Activated CD8-positive, alpha-beta memory T cell treated with anti-CD3 and anti-CD28 coated beads for 4 hours (primary cell): Measurements from ENCODE around the gene DAGLA.
"Not testable (repeated sequence)": the region's sequence is repeated elsewhere in the genome, so short reads cannot be mapped to it uniquely, and the experiment has no call there.

Experiments used
- DNase-seq, 2 donors: peaks; one replicate each; pipeline ENCODE4 v3.0.0-alpha.2; 2020; ENCODE audit warnings: low read depth in 2 of 2

Gene DAGLA

DNA sequence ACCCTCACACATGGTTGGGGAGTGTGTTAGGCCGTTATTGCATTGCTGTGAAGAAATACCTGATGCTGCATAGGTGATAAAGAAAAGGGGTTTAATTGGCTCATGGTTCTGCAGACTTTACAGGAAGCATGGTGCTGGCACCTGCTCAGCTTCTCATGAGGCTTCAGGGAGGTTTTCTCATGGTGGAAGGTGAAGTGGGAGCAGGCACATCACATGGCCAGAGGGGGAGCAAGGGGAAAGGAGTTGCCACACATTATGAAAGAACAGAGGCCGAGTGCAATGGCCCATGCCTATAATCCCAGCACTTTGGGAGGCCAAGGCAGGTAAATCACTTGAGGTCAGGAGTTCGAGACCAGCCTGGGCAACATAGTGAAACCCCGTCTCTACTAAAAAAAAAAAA is 19.2 kb upstream of the DAGLA start:
- not testable (repeated sequence) for DNase-seq

DNA sequence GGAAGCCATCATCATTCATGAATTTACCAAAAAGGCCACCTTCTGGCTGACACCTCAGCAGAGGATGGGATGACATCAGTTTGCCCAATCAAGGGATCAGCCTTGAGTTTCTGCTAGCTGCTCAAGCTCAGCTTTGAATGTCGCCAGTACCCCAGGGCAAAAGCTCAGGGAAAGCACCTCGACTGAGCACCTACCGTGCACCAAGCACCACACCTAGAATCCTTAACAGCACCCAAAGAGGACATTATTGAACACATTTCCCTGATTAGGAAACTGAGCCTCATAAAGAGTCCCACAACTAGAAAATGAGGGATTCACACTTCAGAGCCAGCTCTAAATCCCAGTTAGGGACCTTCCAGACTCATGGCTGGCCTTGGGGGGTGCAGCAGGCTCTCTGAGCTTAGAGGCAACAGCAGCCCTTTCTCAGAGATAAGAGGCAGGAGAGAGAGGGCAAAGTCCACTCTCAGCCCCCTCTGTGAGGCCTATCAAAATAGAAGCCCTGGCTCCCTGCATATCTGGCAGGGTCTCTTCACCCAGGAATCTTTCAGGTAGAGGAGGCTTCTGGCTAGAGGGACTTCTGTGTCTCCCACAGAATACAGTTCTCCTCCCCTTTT is 13.4 kb upstream of the DAGLA start:
- DNase-seq, result no peak

DNA sequence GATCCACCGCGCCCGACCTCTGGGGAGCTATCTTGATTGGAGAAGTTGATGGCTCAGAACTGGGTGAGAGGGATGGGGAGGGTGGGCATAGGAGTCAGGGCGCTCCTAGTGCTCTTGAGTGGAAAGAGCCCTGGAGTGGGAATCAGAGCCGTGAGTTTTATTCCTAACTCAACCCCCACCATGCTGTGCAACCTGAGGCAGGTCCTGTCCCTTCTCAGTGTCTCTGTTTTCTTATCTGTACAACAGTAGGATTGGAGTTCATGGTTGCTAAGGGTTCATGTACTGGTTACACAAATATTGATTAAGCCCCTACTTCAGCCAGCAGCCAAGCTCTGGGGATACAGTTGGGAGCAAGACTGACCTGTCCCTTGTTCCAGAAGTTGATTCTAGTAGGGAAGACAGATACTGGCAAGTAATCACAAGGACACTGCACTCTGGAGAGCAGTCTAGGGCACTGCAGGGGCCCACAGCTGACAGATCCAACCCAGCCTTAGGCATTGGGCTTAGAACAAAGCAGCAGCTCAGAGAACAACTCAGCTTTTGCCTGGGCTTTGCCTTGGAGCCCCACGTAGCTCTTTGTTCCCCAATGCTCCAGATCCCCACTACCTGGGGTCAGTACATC is 12.4 kb upstream of the DAGLA start:
- no peak for DNase-seq

- DNase-seq, result no peak
Measured at GRCh38 chr11:61669417-61669816, 10.8 kb upstream of the DAGLA start.

DNA sequence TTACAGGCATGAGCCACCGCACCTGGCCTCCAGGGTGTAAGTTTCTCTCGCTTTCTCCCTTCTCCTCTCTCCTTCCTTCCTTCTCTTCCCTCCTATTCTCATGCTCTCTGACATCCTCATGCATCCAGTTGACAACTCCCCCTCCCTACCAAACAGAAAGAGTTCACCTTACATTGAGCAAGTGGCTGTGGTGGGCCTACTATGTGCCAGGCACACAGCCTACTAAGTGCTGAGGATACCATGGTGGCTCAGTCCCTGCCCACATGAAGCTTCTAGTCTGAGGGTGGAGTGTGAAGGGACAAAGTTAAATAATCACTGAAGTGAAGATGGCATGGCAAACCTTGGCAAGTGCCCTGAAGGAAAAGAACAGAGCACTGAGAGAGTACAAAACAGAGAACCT is 9.6 kb upstream of the DAGLA start:
- DNase-seq, result no peak

GRCh38 chr11:61671527-61671926 is 8.7 kb upstream of the DAGLA start:
- no peak for DNase-seq

DNA sequence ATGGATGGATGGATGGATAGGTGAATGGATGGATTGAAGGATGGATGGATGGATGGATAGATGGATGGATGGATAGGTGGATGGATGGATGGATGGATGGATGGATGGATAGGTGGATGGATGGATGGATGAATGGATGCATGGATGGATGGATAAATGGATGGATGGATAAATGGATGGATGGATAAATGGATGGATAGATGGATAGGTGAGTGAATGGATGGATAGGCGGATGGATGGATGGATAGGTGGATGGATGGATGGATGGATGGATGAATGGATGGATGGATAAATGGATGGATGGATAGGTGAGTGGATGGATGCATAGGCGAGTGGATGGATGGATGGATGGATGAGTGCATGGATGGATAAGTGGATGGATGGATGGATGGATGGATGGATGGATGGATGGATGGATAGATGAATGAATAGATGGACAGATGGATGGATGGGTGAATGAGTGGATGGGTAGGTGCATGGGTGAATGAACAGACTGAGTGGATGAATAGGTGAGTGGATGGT is 6.2 kb upstream of the DAGLA start:
- not testable (repeated sequence) for DNase-seq

DNA sequence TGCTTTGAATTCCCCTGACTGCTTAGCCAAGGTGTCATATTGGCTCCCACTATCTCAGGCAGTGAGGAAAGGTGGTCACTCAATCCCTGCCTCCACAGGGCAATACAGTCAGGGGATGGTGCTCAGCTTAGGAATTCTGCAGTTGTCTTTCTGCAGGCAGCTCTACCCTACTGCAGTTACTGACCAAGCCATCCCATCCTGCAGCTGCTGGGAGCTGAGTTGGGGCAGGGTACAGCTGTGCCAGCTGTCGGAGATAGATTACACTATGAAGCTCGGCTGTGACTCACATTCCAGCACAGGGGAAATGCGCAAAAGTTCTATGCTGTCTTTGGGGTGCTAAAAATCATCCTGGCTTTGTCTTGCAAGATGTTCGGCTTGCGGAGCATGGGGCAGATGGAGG is 4.4 kb upstream of the DAGLA start:
- DNase-seq, result no peak

- DNase-seq, result no peak
Measured at GRCh38 chr11:61679296-61679695, 895 bp upstream of the DAGLA start.

DNA sequence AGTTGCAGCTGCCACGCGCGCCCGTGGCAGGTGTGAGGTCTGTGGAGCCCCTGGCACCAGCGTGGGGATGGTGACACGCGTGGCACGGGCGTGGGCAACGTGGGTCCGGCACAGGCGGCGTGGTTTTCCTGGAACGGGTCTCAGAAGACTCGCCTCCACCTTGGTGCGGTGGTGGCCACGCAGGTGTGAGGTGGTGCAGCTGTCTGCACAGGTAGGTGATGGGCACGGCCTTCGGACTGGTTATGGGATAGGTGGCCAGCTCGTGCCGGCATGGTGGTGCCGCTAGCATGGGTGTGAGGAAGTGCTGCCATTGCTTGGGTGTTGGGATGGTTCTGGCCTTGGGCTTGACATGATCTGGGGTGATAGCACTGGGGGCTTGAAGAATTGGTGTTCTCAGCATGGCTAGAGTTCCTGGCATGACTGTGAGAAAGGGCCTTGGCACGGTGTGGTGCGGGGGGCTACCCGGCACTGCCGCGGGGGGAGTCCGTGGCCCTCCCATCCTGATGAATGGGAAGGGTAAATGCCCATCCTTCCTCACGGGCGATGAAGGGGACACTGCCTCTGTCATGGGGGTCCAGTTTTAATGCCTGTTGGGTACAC is 531 bp downstream of the DAGLA start:
- no peak for DNase-seq

GRCh38 chr11:61682093-61682732 is 2.0 kb downstream of the DAGLA start:
- no peak for DNase-seq

- no peak for DNase-seq
Measured at GRCh38 chr11:61682906-61683675, 2.9 kb downstream of the DAGLA start.

GRCh38 chr11:61683961-61684869 is 4.0 kb downstream of the DAGLA start:
- DNase-seq, result peak in 1 of 2 donors; percentile 19

GRCh38 chr11:61684870-61685616 is 4.9 kb downstream of the DAGLA start:
- no peak for DNase-seq

DNA sequence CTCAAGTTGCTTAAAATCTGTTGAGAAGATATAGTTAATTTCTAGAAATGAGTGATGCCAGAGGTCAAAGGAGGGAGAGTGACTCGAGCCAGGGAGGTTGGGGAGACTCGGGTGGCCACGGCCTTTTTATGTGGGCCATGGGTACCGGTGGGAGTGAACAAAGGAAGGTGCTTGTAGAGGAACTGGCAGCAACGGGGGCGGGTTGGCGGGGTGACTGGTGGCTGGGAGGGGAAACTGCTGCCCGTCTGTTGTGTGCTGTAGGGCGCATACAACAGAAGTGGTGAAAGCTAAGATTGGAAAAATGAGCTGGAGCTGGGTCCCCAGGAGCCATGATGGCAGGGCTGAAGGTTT is 5.4 kb downstream of the DAGLA start:
- no peak for DNase-seq

- no peak for DNase-seq
Measured at GRCh38 chr11:61686066-61686465, 5.9 kb downstream of the DAGLA start.

GRCh38 chr11:61686469-61686868 is 6.3 kb downstream of the DAGLA start:
- no peak for DNase-seq

GRCh38 chr11:61687420-61687819 is 7.2 kb downstream of the DAGLA start:
- DNase-seq, result no peak

- DNase-seq, result no peak
Measured at GRCh38 chr11:61688365-61689163, 8.4 kb downstream of the DAGLA start.

DNA sequence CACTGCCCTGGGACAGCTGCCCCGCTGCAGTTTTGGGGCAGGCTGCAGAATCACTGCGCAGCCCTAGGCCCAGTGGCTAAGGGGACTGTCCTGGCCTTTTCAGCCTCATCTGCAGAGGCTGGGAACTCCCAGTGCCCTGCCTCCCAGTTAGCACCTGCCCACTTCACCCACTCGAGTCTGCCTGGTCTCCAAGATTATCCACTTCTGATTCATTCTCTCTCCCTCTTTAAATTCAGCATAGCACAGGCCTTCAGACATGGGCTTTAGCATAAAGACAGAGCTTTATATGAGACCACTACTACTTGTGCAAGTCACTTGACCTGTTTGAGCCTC is 8.9 kb downstream of the DAGLA start:
- no peak for DNase-seq
